ENCODE data around the gene EREG. TPM values are rescaled to one million over a fixed set of nuclear protein-coding genes. Genes with fewer than 3 reads are reported as not detected.
A peak's percentile ranks its signal among the peaks of the same experiment; 100 is the strongest.

Gene EREG
- polyA plus RNA-seq, 2 of the 4 experiments (the other 2 are of a cell fraction) = 34.0 to 102 TPM

GRCh38 chr4:74319470-74319869 is 45.5 kb upstream of the EREG start:
- CTCF ChIA-PET = interaction anchor here (0.7 to 7.9 kb wide), 25 partner anchors 10 to 1171 kb away, joined by 3 to 136 read pairs (median 4); partner anchors contain the start of gene EREG
- POLR2A ChIA-PET = interaction anchor here (0.6 kb wide), 1 partner anchor 1195 kb away, joined by 3 read pairs; the partner anchor contains the start of genes RCHY1 and THAP6
- H3K4me2 ChIP-seq = peak overlapping the region; percentile 73; the same call in 2 of the 3 replicates
- FAIRE-seq (no peak), DNase-seq (ENCODE audit: low read depth in 1 of 2, low spot score in 1 of 2) (no peak), ATAC-seq (peak in 1 of 2 experiments; percentile 37; a peak in 2 of 6 replicates)
- peaks cover 22% of the 10 kb centered on the region for H3K4me1 ChIP-seq
- TF ChIP-seq KDM1A (IDR thresholded peaks at IDR 0.05; ENCODE audit: low read depth) = no peak
- no peak for TF ChIP-seq TFCP2L1 (CRISPR knock-in tag; IDR thresholded peaks at IDR 0.05)
- TF ChIP-seq MYC (IDR thresholded peaks at IDR 0.05; ENCODE audit: borderline replicate concordance, low read length) = no peak
- TF ChIP-seq REST (IDR thresholded peaks at IDR 0.05) = no peak
- TF ChIP-seq ELK1 (IDR thresholded peaks at IDR 0.05; ENCODE audit: low read depth, low read length) = no peak
- TF ChIP-seq NFE2L2 (conservative IDR thresholded peaks at IDR 0.05; ENCODE audit: low read length) = no peak
- no peak for TF ChIP-seq FOXS1 (CRISPR knock-in tag; IDR thresholded peaks at IDR 0.05)
- TF ChIP-seq TP53 (CRISPR knock-in tag; IDR thresholded peaks at IDR 0.05) = no peak
- no peak for TF ChIP-seq CTCF (IDR thresholded peaks at IDR 0.05)
- no peaks in the 10 kb centered on the region for H3K9me3 ChIP-seq
- WGBS (ENCODE audit: missing lambda C conversion rate) = 73% methylated on average over 4 of the region's 6 CpGs
- no peak overlapping the region for H3K4me3 ChIP-seq
- H3K27ac ChIP-seq = peak overlapping the region; percentile 67 to 75; a peak in 4 of 6 replicates

- H3K9me3 ChIP-seq = no peaks in the 10 kb centered on the region
- no peak for FAIRE-seq
- TF ChIP-seq RCOR1 (IDR thresholded peaks at IDR 0.05; ENCODE audit: low read depth, low read length) = no peak
- peak; percentile 15; the same call in 1 of the 2 replicates for TF ChIP-seq GATA3 (IDR thresholded peaks at IDR 0.05; ENCODE audit: borderline replicate concordance)
- peak; percentile 87 for TF ChIP-seq SMC3 (IDR thresholded peaks at IDR 0.05)
- TF ChIP-seq CTCF (IDR thresholded peaks at IDR 0.05) = peak; percentile 77
- TF ChIP-seq RAD21 (conservative IDR thresholded peaks at IDR 0.05 in 1 of 2, IDR thresholded peaks at IDR 0.05 in 1 of 2) = peak; percentile 85 to 91
- no peak for TF ChIP-seq FOXS1 (CRISPR knock-in tag; IDR thresholded peaks at IDR 0.05)
- TF ChIP-seq CBX2 (IDR thresholded peaks at IDR 0.05; ENCODE audit: borderline replicate concordance, low read depth) = no peak
- no peak for TF ChIP-seq HOXB13 (CRISPR knock-in tag; IDR thresholded peaks at IDR 0.05; ENCODE audit: low read depth)
- no peak for TF ChIP-seq JUN (IDR thresholded peaks at IDR 0.05)
- TF ChIP-seq HMGXB4 (CRISPR knock-in tag; IDR thresholded peaks at IDR 0.05; ENCODE audit: borderline replicate concordance) = no peak
- no peak overlapping the region for H3K4me3 ChIP-seq
- peak; percentile 87 to 93 for ATAC-seq
- peaks cover 26% of the 10 kb centered on the region for H3K4me1 ChIP-seq
- peak; percentile 20 to 78 for DNase-seq (ENCODE audit: low read depth in 1 of 2, low spot score in 1 of 2)
- WGBS (ENCODE audit: missing lambda C conversion rate) = 33% methylated on average over 4 of the region's 4 CpGs
- peak overlapping the region; percentile 67 to 75 for H3K27ac ChIP-seq
- peak overlapping the region; percentile 73 for H3K4me2 ChIP-seq
- ChIA-PET CTCF (interaction anchor here (0.6 to 7.9 kb wide), 46 partner anchors 9 to 1170 kb away, joined by 3 to 136 read pairs (median 4); partner anchors contain the start of genes AREG and EREG), POLR2A (no interaction called here)
Observed at GRCh38 chr4:74320559-74321118, 44.3 kb upstream of the EREG start.

Data from A549 (cell line).